HEK293 (cell line): ENCODE data around the gene LYPD3.

Source experiments
- ATF2 ChIP-seq: fragments of 450-650 bp; formaldehyde crosslinking; IDR thresholded peaks from 2 replicates; pipeline ENCODE4 v1.5.1; 2016; ENCODE audit warnings: missing biosample characterization, missing genetic modification characterization, low read depth
- KLF16 ChIP-seq: fragments of 450-650 bp; formaldehyde crosslinking; IDR thresholded peaks from 2 replicates; pipeline ENCODE4 v1.5.1; 2017; ENCODE audit warnings: missing biosample characterization, missing genetic modification characterization
- PRDM10 ChIP-seq: fragments of 450-650 bp; formaldehyde crosslinking; IDR thresholded peaks from 2 replicates; pipeline ENCODE4 v1.5.1; 2016; ENCODE audit warnings: missing biosample characterization, missing genetic modification characterization
- PRDM6 ChIP-seq: fragments of 450-650 bp; formaldehyde crosslinking; IDR thresholded peaks from 2 replicates; pipeline ENCODE4 v1.5.1; 2017; ENCODE audit warnings: missing biosample characterization, missing genetic modification characterization
- SP7 ChIP-seq: fragments of 450-650 bp; formaldehyde crosslinking; IDR thresholded peaks from 2 replicates; pipeline ENCODE4 v1.5.1; 2016; ENCODE audit warnings: missing biosample characterization, missing genetic modification characterization
- TCF7L2 ChIP-seq: IDR thresholded peaks from 2 replicates; pipeline ENCODE4 v1.6.1; 2011; ENCODE audit warnings: low read depth, mild to moderate bottlenecking, inconsistent platforms, low read length, moderate library complexity, borderline replicate concordance
- ZBTB10 ChIP-seq: fragments of 450-650 bp; formaldehyde crosslinking; IDR thresholded peaks from 2 replicates; pipeline ENCODE4 v1.5.1; 2016; ENCODE audit warnings: missing biosample characterization, missing genetic modification characterization
- ZBTB17 ChIP-seq: fragments of 450-650 bp; formaldehyde crosslinking; IDR thresholded peaks from 2 replicates; pipeline ENCODE4 v1.5.1; 2016; ENCODE audit warnings: missing biosample characterization, missing genetic modification characterization
- ZBTB48 ChIP-seq: fragments of 450-650 bp; formaldehyde crosslinking; IDR thresholded peaks from 2 replicates; pipeline ENCODE4 v1.5.1; 2016; ENCODE audit warnings: missing biosample characterization, missing genetic modification characterization
- ZBTB8A ChIP-seq: fragments of 450-650 bp; formaldehyde crosslinking; IDR thresholded peaks from 2 replicates; pipeline ENCODE4 v1.5.1; 2016; ENCODE audit warnings: missing biosample characterization, missing genetic modification characterization
- ZEB2 ChIP-seq: fragments of 450-650 bp; formaldehyde crosslinking; IDR thresholded peaks from 2 replicates; pipeline ENCODE4 v1.5.1; 2016; ENCODE audit warnings: missing biosample characterization, missing genetic modification characterization
- ZNF10 ChIP-seq: fragments of 450-650 bp; formaldehyde crosslinking; IDR thresholded peaks from 2 replicates; pipeline ENCODE4 v1.5.1; 2017; ENCODE audit warnings: missing biosample characterization, missing genetic modification characterization
- ZNF121 ChIP-seq: fragments of 450-650 bp; formaldehyde crosslinking; IDR thresholded peaks from 2 replicates; pipeline ENCODE4 v1.5.1; 2016; ENCODE audit warnings: missing biosample characterization, missing genetic modification characterization
- ZNF221 ChIP-seq: fragments of 450-650 bp; formaldehyde crosslinking; IDR thresholded peaks from 2 replicates; pipeline ENCODE4 v1.5.1; 2017; ENCODE audit warnings: missing biosample characterization, missing genetic modification characterization, borderline replicate concordance
- ZNF248 ChIP-seq: fragments of 450-650 bp; formaldehyde crosslinking; IDR thresholded peaks from 2 replicates; pipeline ENCODE4 v1.5.1; 2017; ENCODE audit warnings: missing biosample characterization, missing genetic modification characterization
- ZNF26 ChIP-seq: fragments of 450-650 bp; formaldehyde crosslinking; IDR thresholded peaks from 2 replicates; pipeline ENCODE4 v1.5.1; 2016; ENCODE audit warnings: missing biosample characterization, missing genetic modification characterization
- ZNF292 ChIP-seq: fragments of 450-650 bp; formaldehyde crosslinking; IDR thresholded peaks from 2 replicates; pipeline ENCODE4 v1.5.1; 2016; ENCODE audit warnings: low read depth, missing biosample characterization, missing genetic modification characterization, borderline replicate concordance
- ZNF341 ChIP-seq: fragments of 450-650 bp; formaldehyde crosslinking; IDR thresholded peaks from 2 replicates; pipeline ENCODE4; 2016; ENCODE audit warnings: low read depth, missing biosample characterization, missing genetic modification characterization
- ZNF398 ChIP-seq: fragments of 450-650 bp; formaldehyde crosslinking; IDR thresholded peaks from 2 replicates; pipeline ENCODE4 v1.5.1; 2017; ENCODE audit warnings: missing biosample characterization, missing genetic modification characterization
- ZNF654 ChIP-seq: fragments of 450-650 bp; formaldehyde crosslinking; IDR thresholded peaks from 2 replicates; pipeline ENCODE4 v1.5.1; 2016; ENCODE audit warnings: low read depth, missing biosample characterization, missing genetic modification characterization
- ZNF76 ChIP-seq: fragments of 450-650 bp; formaldehyde crosslinking; IDR thresholded peaks from 2 replicates; pipeline ENCODE4; 2016; ENCODE audit warnings: low read depth, missing biosample characterization, missing genetic modification characterization, borderline replicate concordance
- ZNF791 ChIP-seq: fragments of 450-650 bp; formaldehyde crosslinking; IDR thresholded peaks from 2 replicates; pipeline ENCODE4 v1.5.1; 2016; ENCODE audit warnings: missing biosample characterization, missing genetic modification characterization
- ZNF792 ChIP-seq: fragments of 450-650 bp; formaldehyde crosslinking; IDR thresholded peaks from 2 replicates; pipeline ENCODE4 v1.5.1; 2016; ENCODE audit warnings: missing biosample characterization, missing genetic modification characterization
- ZSCAN18 ChIP-seq: fragments of 450-650 bp; formaldehyde crosslinking; IDR thresholded peaks from 2 replicates; pipeline ENCODE4 v1.5.1; 2016; ENCODE audit warnings: missing biosample characterization, missing genetic modification characterization
- ZXDB ChIP-seq: fragments of 450-650 bp; formaldehyde crosslinking; IDR thresholded peaks from 2 replicates; pipeline ENCODE4 v1.5.1; 2016; ENCODE audit warnings: missing biosample characterization, missing genetic modification characterization

LYPD3 gene

GRCh38 chr19:43462785-43463380 is 2.5 kb downstream of the LYPD3 start (continued):
- TF ChIP-seq ZNF791: no peak
- no peak for TF ChIP-seq ZNF654
- TF ChIP-seq KLF16 (tag by site-specific recombination): no peak
- TF ChIP-seq ZNF76: peak; percentile 47; the same call in 1 of the 2 replicates
- TF ChIP-seq ZBTB8A (tag by site-specific recombination): no peak
- TF ChIP-seq ZNF221 (tag by site-specific recombination): no peak
- peak; percentile 73 for TF ChIP-seq ZBTB17 (tag by site-specific recombination)
- 0 out of 2 replicates have a peak, but pooled peaks have one; percentile 53 for TF ChIP-seq ZSCAN18
- TF ChIP-seq ZNF341 (tag by site-specific recombination): no peak
- no peak; the same call in 1 of the 2 replicates for TF ChIP-seq ZNF792
- peak; percentile 82 for TF ChIP-seq ZBTB48 (tag by site-specific recombination)
- no peak for TF ChIP-seq ATF2 (tag by site-specific recombination)
- peak; percentile 60; the same call in 1 of the 2 replicates for TF ChIP-seq ZBTB10
- no peak for TF ChIP-seq PRDM6 (tag by site-specific recombination)
- TF ChIP-seq ZNF26: no peak
- TF ChIP-seq ZNF292 (tag by site-specific recombination): no peak
- TF ChIP-seq TCF7L2: no peak
- 0 out of 2 replicates have a peak, but pooled peaks have one; percentile 40 for TF ChIP-seq ZEB2 (tag by site-specific recombination)
- TF ChIP-seq ZNF248: no peak
- TF ChIP-seq ZNF10: peak; percentile 57
- no peak; the same call in none of the 2 replicates for TF ChIP-seq ZXDB (tag by site-specific recombination)
- 0 out of 2 replicates have a peak, but pooled peaks have one; percentile 7 for TF ChIP-seq SP7 (tag by site-specific recombination)
- TF ChIP-seq ZNF398 (tag by site-specific recombination): peak; percentile 65
- no peak for TF ChIP-seq ZNF121 (tag by site-specific recombination)
- no peak for TF ChIP-seq PRDM10
